Measurements from ENCODE around the gene RNF138.

- TF ChIP-seq CTCF (IDR thresholded peaks at IDR 0.05) (no peak), POLR2A (IDR thresholded peaks at IDR 0.05) (no peak)
Observed at GRCh38 chr18:32096946-32097345, 5.3 kb downstream of the RNF138 start.
